HG02970 (cell line): Measurements from ENCODE around the gene WBP2NL.
"Not testable (repeated sequence)": the region's sequence is repeated elsewhere in the genome, so short reads cannot be mapped to it uniquely, and the experiment has no call there.

Experiments used
- ATAC-seq: cut with Tn5 transposase; IDR thresholded peaks from one replicate; pipeline ENCODE4 v1.9.1; 2021; ENCODE audit warnings: mild to moderate bottlenecking, moderate library complexity, moderate number of reproducible peaks; ENCODE audit not compliant: unreplicated experiment, low FRiP score

Gene WBP2NL

GRCh38 chr22:42070517-42071422 lies 72.2 kb downstream of the WBP2NL start, which contains the start of gene NAGA:
Gene NAGA (minus strand): TSS chr22:42070812. CDS start chr22:42070297, 515 bp downstream.
- peak; percentile 84 for ATAC-seq

- not testable (repeated sequence) for ATAC-seq
Measured at GRCh38 chr22:42071508-42071907, 72.9 kb downstream of the WBP2NL start.

- no peak for ATAC-seq
Measured at GRCh38 chr22:42072606-42073330, 74.2 kb downstream of the WBP2NL start.

GRCh38 chr22:42073621-42074041 lies 75.0 kb downstream of the WBP2NL start:
- no peak for ATAC-seq

- no peak for ATAC-seq
Measured at GRCh38 chr22:42074132-42074811, 75.7 kb downstream of the WBP2NL start, which contains the start of gene PHETA2. Gene PHETA2 (plus strand): TSS chr22:42074248. CDS start chr22:42077294, 3,046 bp downstream.

GRCh38 chr22:42074846-42075676 lies 76.5 kb downstream of the WBP2NL start:
- ATAC-seq: no peak

GRCh38 chr22:42076764-42077485 lies 78.3 kb downstream of the WBP2NL start:
- no peak for ATAC-seq

- no peak for ATAC-seq
Measured at GRCh38 chr22:42077486-42078125, 79.0 kb downstream of the WBP2NL start.
